Fibroblast of mammary gland (primary cell): ENCODE measurements around the gene MRPL28.

Experiments
- DNase-seq: peaks from one replicate; pipeline ENCODE4 v3.0.0-alpha.2; 2010; ENCODE audit warnings: low read depth
- H3K4me3 ChIP-seq: 2 replicates; pipeline ENCODE4 v1.5.1; 2011; ENCODE audit warnings: low read depth, mild to moderate bottlenecking, low read length, moderate library complexity; ENCODE audit not compliant: control insufficient read depth
- CTCF ChIP-seq: conservative IDR thresholded peaks from 2 replicates; pipeline ENCODE4 v1.5.1; 2011; ENCODE audit warnings: low read depth, low read length, inconsistent platforms; ENCODE audit not compliant: control insufficient read depth, insufficient read depth

The MRPL28 gene

GRCh38 chr16:354971-355461, 15.3 kb downstream of the MRPL28 start:
- no peak for TF ChIP-seq CTCF
- DNase-seq: no peak
- H3K4me3 ChIP-seq: no peak overlapping the region

- no peak overlapping the region for H3K4me3 ChIP-seq
- DNase-seq: no peak
- TF ChIP-seq CTCF: no peak
Measured at GRCh38 chr16:354291-354881, 16.0 kb downstream of the MRPL28 start.

- DNase-seq: no peak
Measured at GRCh38 chr16:353404-354290, 16.7 kb downstream of the MRPL28 start.

GRCh38 chr16:352547-353403, 17.6 kb downstream of the MRPL28 start, which contains the start of gene AXIN1:
AXIN1 (minus strand) TSS chr16:352723; CDS start chr16:347025, 5,698 bp downstream.
- TF ChIP-seq CTCF: no peak
- peak; percentile 81 for DNase-seq
- H3K4me3 ChIP-seq: peak within 1 kb of the TSS; percentile 67

More at GRCh38 chr16:353404-354290, 16.7 kb downstream of the MRPL28 start:
- no peak for TF ChIP-seq CTCF
- peak overlapping the region; percentile 26 for H3K4me3 ChIP-seq

- no peak for DNase-seq
- no peak for TF ChIP-seq CTCF
- H3K4me3 ChIP-seq: peak overlapping the region; percentile 67
Measured at GRCh38 chr16:351804-352520, 18.4 kb downstream of the MRPL28 start.

- no peak for TF ChIP-seq CTCF
- H3K4me3 ChIP-seq: no peak overlapping the region
- DNase-seq: no peak
Measured at GRCh38 chr16:350203-350602, 20.1 kb downstream of the MRPL28 start.
